GM10248 (cell line): ENCODE data around the gene STAG1.

Experiments used
- CTCF ChIA-PET: fragments of 300-600 bp; sonication (Branson Sonifier 250); formaldehyde crosslinking; extraction: SDS; loops from one replicate; lab custom pipeline; 2021; ENCODE audit warnings: antibody characterized with exemption; lab: Yijun Ruan, JAX
- POLR2A ChIA-PET: fragments of 350-650 bp; sonication (Branson Sonifier 250); formaldehyde crosslinking; extraction: SDS; loops from one replicate; lab custom pipeline; 2020; ENCODE audit warnings: antibody characterized with exemption; lab: Yijun Ruan, JAX
- DNase-seq: peaks from one replicate; pipeline ENCODE4 v3.0.0; 2012; ENCODE audit errors: extremely low spot score
- TF ChIP-seq, protein P1 (sequence below): IDR thresholded peaks from 2 replicates; pipeline ENCODE4 v1.5.1; 2012; ENCODE audit warnings: mild to moderate bottlenecking, low read depth; ENCODE audit errors: extremely low read depth, missing control alignments, control extremely low read depth

The STAG1 gene

DNA sequence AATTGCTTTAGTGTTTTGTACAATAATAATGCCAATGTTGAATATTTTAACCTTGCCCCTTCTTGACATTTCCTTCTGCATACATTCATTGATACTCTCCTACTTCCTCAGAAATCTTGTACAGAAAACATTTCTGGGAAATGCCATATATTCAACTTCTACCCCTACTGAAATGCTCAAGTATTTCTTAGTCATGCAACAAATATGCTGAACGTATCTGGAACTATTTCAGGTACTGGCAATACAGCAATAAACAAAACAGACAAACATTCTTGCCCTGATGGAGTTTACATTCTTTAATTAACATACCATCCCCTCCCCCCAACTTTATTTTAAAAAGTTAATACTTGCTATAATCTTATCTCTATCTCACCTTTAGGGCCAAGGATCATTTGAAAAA lies 147.2 kb downstream of the STAG1 start:
- DNase-seq: no peak
- ChIA-PET CTCF (no interaction called here), POLR2A (no interaction called here)
- TF ChIP-seq, protein P1, sequence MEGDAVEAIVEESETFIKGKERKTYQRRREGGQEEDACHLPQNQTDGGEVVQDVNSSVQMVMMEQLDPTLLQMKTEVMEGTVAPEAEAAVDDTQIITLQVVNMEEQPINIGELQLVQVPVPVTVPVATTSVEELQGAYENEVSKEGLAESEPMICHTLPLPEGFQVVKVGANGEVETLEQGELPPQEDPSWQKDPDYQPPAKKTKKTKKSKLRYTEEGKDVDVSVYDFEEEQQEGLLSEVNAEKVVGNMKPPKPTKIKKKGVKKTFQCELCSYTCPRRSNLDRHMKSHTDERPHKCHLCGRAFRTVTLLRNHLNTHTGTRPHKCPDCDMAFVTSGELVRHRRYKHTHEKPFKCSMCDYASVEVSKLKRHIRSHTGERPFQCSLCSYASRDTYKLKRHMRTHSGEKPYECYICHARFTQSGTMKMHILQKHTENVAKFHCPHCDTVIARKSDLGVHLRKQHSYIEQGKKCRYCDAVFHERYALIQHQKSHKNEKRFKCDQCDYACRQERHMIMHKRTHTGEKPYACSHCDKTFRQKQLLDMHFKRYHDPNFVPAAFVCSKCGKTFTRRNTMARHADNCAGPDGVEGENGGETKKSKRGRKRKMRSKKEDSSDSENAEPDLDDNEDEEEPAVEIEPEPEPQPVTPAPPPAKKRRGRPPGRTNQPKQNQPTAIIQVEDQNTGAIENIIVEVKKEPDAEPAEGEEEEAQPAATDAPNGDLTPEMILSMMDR: no peak

- TF ChIP-seq, protein P1: no peak
- ChIA-PET POLR2A (no interaction called here), CTCF (interaction anchor here (1.2 kb wide), 2 partner anchors 10 to 27 kb away, joined by 3 read pairs; no protein-coding TSS in a partner anchor)
- no peak for DNase-seq
Measured at GRCh38 chr3:136602818-136603217, 149.4 kb downstream of the STAG1 start.

- ChIA-PET CTCF (interaction anchor here (1.0 to 2.0 kb wide), 4 partner anchors 12 to 418 kb away, joined by 3 to 5 read pairs (median 4); no protein-coding TSS in a partner anchor), POLR2A (no interaction called here)
- TF ChIP-seq, protein P1: no peak
- DNase-seq: no peak
Measured at GRCh38 chr3:136595913-136596697, 156.1 kb downstream of the STAG1 start.

DNA sequence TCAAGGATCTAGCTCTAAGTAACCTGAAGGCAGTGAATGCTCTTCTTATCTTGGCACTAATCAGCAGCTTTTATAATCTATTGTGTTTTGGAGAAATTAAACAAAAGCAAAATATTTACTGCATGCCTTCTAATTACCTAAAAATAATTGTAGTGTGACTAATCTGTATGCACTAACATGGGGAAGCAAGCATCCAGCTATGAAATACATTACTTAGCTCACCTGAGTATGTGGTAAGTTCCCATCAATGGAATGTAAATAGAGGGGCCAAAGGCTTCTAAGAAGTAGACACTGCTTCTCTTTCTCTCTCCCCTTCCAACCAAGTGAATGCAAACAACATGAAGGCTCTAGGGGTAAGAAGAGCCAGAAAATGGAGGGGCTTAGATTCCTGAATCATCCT lies 165.6 kb downstream of the STAG1 start:
- DNase-seq: no peak
- ChIA-PET CTCF (interaction anchor here (1.0 to 2.8 kb wide), 7 partner anchors 8 to 427 kb away, joined by 3 to 16 read pairs (median 4); partner anchors contain the start of gene STAG1), POLR2A (no interaction called here)
- TF ChIP-seq, protein P1: no peak

DNA sequence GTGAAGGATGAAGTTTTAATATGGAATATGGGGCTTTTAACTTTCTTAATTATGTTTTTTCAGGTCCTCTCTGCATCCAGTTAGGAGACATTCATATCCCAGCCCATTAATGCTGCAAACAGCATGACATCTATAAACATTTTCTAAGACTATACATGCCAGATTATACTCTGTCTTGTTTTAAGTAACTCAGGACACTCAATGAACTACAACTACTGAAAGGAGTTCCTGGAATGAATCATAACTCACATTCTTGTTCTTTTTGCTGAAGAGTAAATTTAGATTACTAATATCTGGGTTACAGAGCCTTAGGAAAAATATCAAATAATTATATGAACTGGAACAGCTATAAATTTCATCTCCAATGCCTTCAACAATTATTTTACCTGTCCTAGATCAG lies 167.4 kb downstream of the STAG1 start:
- CTCF ChIA-PET: interaction anchor here (1.3 to 2.2 kb wide), 2 partner anchors 22 to 193 kb away, joined by 4 to 5 read pairs; no protein-coding TSS in a partner anchor
- POLR2A ChIA-PET: no interaction called here
- TF ChIP-seq, protein P1: no peak
- no peak for DNase-seq

- ChIA-PET POLR2A (no interaction called here), CTCF (interaction anchor here (1.3 to 2.2 kb wide), 2 partner anchors 21 to 192 kb away, joined by 4 to 5 read pairs; no protein-coding TSS in a partner anchor)
- DNase-seq: no peak
- TF ChIP-seq, protein P1: no peak
Measured at GRCh38 chr3:136583823-136584222, 168.4 kb downstream of the STAG1 start.
